NCI-H345 (cell line): Measurements from ENCODE around the gene NINJ2.

Source experiments
- DNase-seq: peaks from one replicate; lab custom pipeline; 2025; lab: John Stamatoyannopoulos, UW

Gene NINJ2

GRCh38 chr12:530821-531220 lies 132.4 kb downstream of the NINJ2 start:
- no peak for DNase-seq

- no peak for DNase-seq
These were observed 132.9 kb downstream of the NINJ2 start for GRCh38 chr12:530308-530707.

- no peak for DNase-seq
These were observed 135.5 kb downstream of the NINJ2 start for GRCh38 chr12:527729-528128.

GRCh38 chr12:527241-527640 lies 136.0 kb downstream of the NINJ2 start:
- DNase-seq: no peak

- no peak for DNase-seq
These were observed 137.2 kb downstream of the NINJ2 start for GRCh38 chr12:526089-526488.

GRCh38 chr12:524167-524951 lies 138.9 kb downstream of the NINJ2 start:
- DNase-seq: no peak

GRCh38 chr12:522692-523378 lies 140.4 kb downstream of the NINJ2 start:
- DNase-seq: no peak

- no peak for DNase-seq
These were observed 143.1 kb downstream of the NINJ2 start for GRCh38 chr12:520119-520518.

GRCh38 chr12:517538-517937 lies 145.7 kb downstream of the NINJ2 start:
- no peak for DNase-seq
